Small intestine (tissue), 7 donors: ENCODE results near the gene ATG16L1. TPM values are rescaled to one million over a fixed set of nuclear protein-coding genes. Genes with fewer than 3 reads are reported as not detected.
A peak's percentile ranks its signal among the peaks of the same experiment; 100 is the strongest.

Source experiments
- DNase-seq, 2 donors: peaks; one replicate each; pipeline versions ENCODE4 v3.0.0 to v3.0.0-alpha.2; 2013
- FAIRE-seq: peaks from 2 replicates; lab custom pipeline; 2012; peaks lifted over from hg19 to GRCh38; lab: Jason Lieb, UNC
- H3K27ac ChIP-seq, 3 donors: one replicate each; pipeline ENCODE4 v1.5.1; 2013; ENCODE audit warnings: low read length in 2 of 3, mild to moderate bottlenecking in 2 of 3, control low read depth in 1 of 3, inconsistent platforms in 1 of 3, low read depth in 1 of 3, moderate library complexity in 1 of 3
- H3K27me3 ChIP-seq, 3 donors: one replicate each; pipeline ENCODE4 v1.6.1; 2013; ENCODE audit warnings: low read length in 3 of 3, inconsistent platforms in 1 of 3; ENCODE audit not compliant: control insufficient read depth in 3 of 3, insufficient read depth in 3 of 3
- H3K36me3 ChIP-seq, 3 donors: one replicate each; pipeline ENCODE4 v1.6.1; 2013; ENCODE audit warnings: low read length in 3 of 3, inconsistent platforms in 1 of 3, low read depth in 1 of 3, mild to moderate bottlenecking in 1 of 3, moderate library complexity in 1 of 3; ENCODE audit not compliant: control insufficient read depth in 3 of 3, insufficient read depth in 2 of 3
- H3K4me1 ChIP-seq, 3 donors: one replicate each; pipeline ENCODE4 v1.6.1; 2013; ENCODE audit warnings: low read length in 2 of 3, inconsistent platforms in 1 of 3, low read depth in 1 of 3, mild to moderate bottlenecking in 1 of 3, moderate library complexity in 1 of 3; ENCODE audit not compliant: control insufficient read depth in 3 of 3, insufficient read depth in 2 of 3
- H3K4me3 ChIP-seq, 3 donors: one replicate each; pipeline ENCODE4 v1.5.1; 2013; ENCODE audit warnings: low read length in 3 of 3, control low read depth in 1 of 3, inconsistent platforms in 1 of 3, low read depth in 1 of 3, mild to moderate bottlenecking in 1 of 3, moderate library complexity in 1 of 3
- H3K9me3 ChIP-seq, 2 donors: one replicate each; pipeline ENCODE4 v1.6.1; 2013; ENCODE audit warnings: low read depth in 1 of 2, low read length in 1 of 2; ENCODE audit not compliant: control insufficient read depth in 2 of 2, insufficient read depth in 1 of 2
- WGBS, 3 donors: extraction: QIAGEN DNeasy Blood & Tissue Kit; methylation state at CpG; one replicate each; pipeline ENCODE4 v1.1.7; 2013; 5-methylcytosine and 5-hydroxymethylcytosine counted together
- polyA plus RNA-seq, 4 donors: library from polyadenylated mRNA; stranded (reverse) in 3 of 4; unstranded in 1 of 4; fragments of 200-250 nt in 3 of 4; fragments of 120-200 nt in 1 of 4; gene quantifications; one replicate each; pipeline versions ENCODE4 v1.2.1 to v1.2.3, GENCODE V29; 2013
- donor health status: healthy with polysubstance abuse.
- donor health status: control.
- donor health status: control.
- donor health status: Bipolar disorder and iron deficiency.
- donor health status: healthy.

Gene ATG16L1
- polyA plus RNA-seq, 4 donors, result 14.6 to 21.4 (median 17.5) TPM

GRCh38 chr2:233221378-233222063 lies 30.0 kb upstream of the ATG16L1 start:
- 22 to 50% (median 41%) methylated on average over 2 of the region's 2 CpGs for WGBS, 3 donors
- peak in 1 of 2 donors; percentile 22 for DNase-seq
- no peaks in the 10 kb centered on the region for H3K27me3 ChIP-seq
- H3K9me3 ChIP-seq, result peaks cover 0 to 3% of the 10 kb centered on the region in 2 donors
- FAIRE-seq, result no peak
- no peaks in the 10 kb centered on the region for H3K4me1 ChIP-seq
- no peak overlapping the region for H3K4me3 ChIP-seq
- no peaks in the 10 kb centered on the region for H3K36me3 ChIP-seq
- no peak overlapping the region for H3K27ac ChIP-seq

- Histone ChIP-seq H3K36me3 (no peaks in the 10 kb centered on the region), H3K9me3 (peaks cover 0 to 3% of the 10 kb centered on the region in 2 donors), H3K27me3 (no peaks in the 10 kb centered on the region), H3K4me3 (no peak overlapping the region), H3K4me1 (no peaks in the 10 kb centered on the region), H3K27ac (no peak overlapping the region)
- no peak for DNase-seq
- 86 to 89% (median 88%) methylated on average over 14 of the region's 14 CpGs for whole genome bisulfite sequencing, 3 donors
- FAIRE-seq, result no peak
These were observed 28.2 kb upstream of the ATG16L1 start for GRCh38 chr2:233223059-233223894.

GRCh38 chr2:233225230-233226068 lies 26.0 kb upstream of the ATG16L1 start:
- Histone ChIP-seq H3K27me3 (no peaks in the 10 kb centered on the region), H3K36me3 (no peaks in the 10 kb centered on the region), H3K4me1 (no peaks in the 10 kb centered on the region), H3K27ac (no peak overlapping the region), H3K4me3 (no peak overlapping the region), H3K9me3 (peaks cover 0 to 3% of the 10 kb centered on the region in 2 donors)
- no peak for DNase-seq
- no peak for FAIRE-seq
- WGBS, 3 donors, result 80 to 84% (median 81%) methylated on average over 5 of the region's 5 CpGs

- H3K36me3 ChIP-seq, result no peaks in the 10 kb centered on the region
- H3K4me3 ChIP-seq, result no peak overlapping the region
- H3K9me3 ChIP-seq, result peaks cover 0 to 3% of the 10 kb centered on the region in 2 donors
- WGBS, 3 donors, result 80 to 88% (median 82%) methylated on average over 2 of the region's 2 CpGs
- no peaks in the 10 kb centered on the region for H3K27me3 ChIP-seq
- H3K4me1 ChIP-seq, result no peaks in the 10 kb centered on the region
- FAIRE-seq (no peak), DNase-seq (no peak)
- H3K27ac ChIP-seq, result no peak overlapping the region
These were observed 24.9 kb upstream of the ATG16L1 start for GRCh38 chr2:233226511-233227031.

- Histone ChIP-seq H3K27me3 (no peaks in the 10 kb centered on the region), H3K4me3 (no peak overlapping the region), H3K4me1 (no peaks in the 10 kb centered on the region), H3K27ac (no peak overlapping the region), H3K9me3 (peaks cover 0 to 3% of the 10 kb centered on the region in 2 donors), H3K36me3 (no peaks in the 10 kb centered on the region)
- WGBS, 3 donors, result 80 to 92% (median 89%) methylated on average over 7 of the region's 7 CpGs
- DNase-seq, result no peak
- FAIRE-seq, result no peak
These were observed 24.0 kb upstream of the ATG16L1 start for GRCh38 chr2:233227346-233227978.

- H3K4me1 ChIP-seq, result no peaks in the 10 kb centered on the region
- DNase-seq (no peak), FAIRE-seq (no peak)
- H3K9me3 ChIP-seq, result peaks cover 0 to 3% of the 10 kb centered on the region in 2 donors
- H3K36me3 ChIP-seq, result no peaks in the 10 kb centered on the region
- no peaks in the 10 kb centered on the region for H3K27me3 ChIP-seq
- no peak overlapping the region for H3K4me3 ChIP-seq
- 83 to 96% (median 88%) methylated on average over 3 of the region's 3 CpGs for WGBS, 3 donors
- H3K27ac ChIP-seq, result no peak overlapping the region
These were observed 23.1 kb upstream of the ATG16L1 start for GRCh38 chr2:233228376-233228775.

GRCh38 chr2:233233618-233234230 lies 17.7 kb upstream of the ATG16L1 start:
- DNase-seq (no peak), FAIRE-seq (no peak)
- H3K4me1 ChIP-seq, result no peaks in the 10 kb centered on the region
- 57 to 62% (median 62%) methylated on average over 4 of the region's 4 CpGs for WGBS, 3 donors
- no peak overlapping the region for H3K4me3 ChIP-seq
- no peaks in the 10 kb centered on the region for H3K27me3 ChIP-seq
- no peaks in the 10 kb centered on the region for H3K36me3 ChIP-seq
- no peak overlapping the region for H3K27ac ChIP-seq
- peaks cover 0 to 7% of the 10 kb centered on the region in 2 donors for H3K9me3 ChIP-seq
